GM08714 (cell line): Measurements from ENCODE around the gene DUSP8.

Experiments
- H3K4me3 ChIP-seq: fragments of 200-500 bp; sonication (Bioruptor generic); 2 replicates; pipeline ENCODE4 v1.5.1; 2014; ENCODE audit warnings: mild to moderate bottlenecking, low read length, inconsistent platforms
- ZNF274 ChIP-seq: IDR thresholded peaks from 2 replicates; pipeline ENCODE4 v1.6.1; 2012; ENCODE audit warnings: mild to moderate bottlenecking, low read depth, low read length

Gene DUSP8

DNA sequence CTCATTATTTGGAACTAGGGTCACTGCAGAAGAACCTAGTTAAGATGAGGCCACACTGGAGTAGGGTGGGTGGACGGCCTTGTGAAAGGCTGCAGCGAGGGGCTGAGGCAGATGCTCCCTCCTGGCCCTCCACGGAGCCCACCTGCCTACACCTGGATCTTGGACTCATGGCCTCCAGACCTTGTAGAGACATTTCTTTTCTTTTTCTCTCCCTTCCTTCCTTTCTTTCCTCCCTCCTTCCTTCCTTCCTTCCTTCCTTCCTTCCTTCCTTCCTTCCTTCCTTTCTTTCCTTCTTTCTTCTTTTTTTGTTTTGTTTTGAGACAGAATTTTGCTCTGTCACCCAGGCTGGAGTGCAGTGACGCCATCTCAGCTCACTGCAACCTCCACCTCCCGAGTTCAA, 26.6 kb downstream of the DUSP8 start:
- no peak for TF ChIP-seq ZNF274
- H3K4me3 ChIP-seq = no peak overlapping the region

DNA sequence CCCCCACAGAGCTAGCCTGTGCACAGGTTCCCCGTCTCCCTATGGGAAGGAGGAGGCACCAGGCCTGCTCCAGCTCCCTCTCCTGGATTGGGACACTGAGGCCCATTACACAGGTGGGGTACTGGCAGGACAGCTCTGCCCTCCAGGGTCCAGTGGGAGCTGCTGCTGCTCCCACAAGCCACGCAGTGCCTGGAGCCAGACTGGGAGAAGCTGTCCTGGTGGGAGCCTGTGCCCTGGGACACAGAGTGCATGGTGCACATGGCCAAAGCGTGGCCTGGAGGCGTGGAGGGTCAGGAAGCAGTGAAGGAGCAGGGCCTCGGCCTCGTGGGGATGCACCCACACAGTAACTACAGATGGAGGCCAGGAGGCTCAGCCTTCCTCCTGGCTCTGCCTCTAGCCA, 27.5 kb downstream of the DUSP8 start:
- no peak for TF ChIP-seq ZNF274
- no peak overlapping the region for H3K4me3 ChIP-seq

DNA sequence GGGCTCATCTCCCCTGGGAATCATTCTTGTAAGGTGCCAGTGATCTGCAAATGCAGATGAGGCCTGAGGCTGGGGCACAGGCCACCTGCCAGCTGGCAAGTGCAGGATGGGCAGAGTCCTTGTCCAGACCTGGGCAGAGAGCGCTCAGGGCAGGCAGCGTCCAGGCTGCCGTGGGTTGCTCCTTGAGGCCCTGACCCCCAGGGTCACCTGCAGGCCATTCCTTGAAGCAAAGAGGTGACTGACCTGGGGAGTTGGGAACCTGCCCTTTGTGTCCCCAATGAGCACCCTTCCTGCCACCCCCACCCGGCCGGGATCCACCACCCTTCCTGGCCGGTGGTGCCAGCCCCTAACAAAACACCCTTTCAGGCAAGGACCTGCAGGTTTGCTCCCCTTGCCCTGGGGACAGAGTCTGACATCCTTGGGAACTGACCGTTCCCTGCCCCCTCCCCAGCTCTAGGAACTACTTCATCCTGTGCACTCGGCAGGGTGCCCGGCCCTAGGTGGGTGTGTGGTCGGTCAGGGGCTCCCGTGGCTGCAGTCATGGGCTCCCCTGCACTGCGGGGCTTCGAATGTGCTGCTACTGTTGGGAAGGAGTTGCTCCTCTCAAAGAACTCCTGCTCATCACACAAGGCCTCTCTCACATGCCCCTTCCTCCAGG, 28.3 kb downstream of the DUSP8 start:
- TF ChIP-seq ZNF274 = no peak
- no peak overlapping the region for H3K4me3 ChIP-seq

DNA sequence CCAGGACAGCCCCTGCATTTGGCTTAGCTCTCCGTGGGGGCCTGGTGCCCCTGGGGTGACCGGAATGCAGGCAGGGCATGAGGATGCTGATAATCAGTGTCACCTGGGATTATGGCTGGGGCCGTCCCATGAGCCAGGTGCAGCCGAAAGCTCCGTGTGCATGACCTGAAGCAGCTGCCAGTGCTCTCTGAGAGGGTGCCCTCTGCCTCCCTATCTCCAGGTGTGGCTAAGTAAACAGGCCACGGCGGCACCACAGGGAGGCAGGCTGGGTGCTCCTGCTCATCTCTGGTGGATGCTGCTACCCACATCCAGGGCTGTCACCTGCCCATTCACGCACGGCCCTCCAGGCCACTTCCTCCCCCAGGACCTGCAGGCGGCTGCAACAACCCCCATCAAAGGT, 29.8 kb downstream of the DUSP8 start:
- no peak overlapping the region for H3K4me3 ChIP-seq
- no peak for TF ChIP-seq ZNF274

DNA sequence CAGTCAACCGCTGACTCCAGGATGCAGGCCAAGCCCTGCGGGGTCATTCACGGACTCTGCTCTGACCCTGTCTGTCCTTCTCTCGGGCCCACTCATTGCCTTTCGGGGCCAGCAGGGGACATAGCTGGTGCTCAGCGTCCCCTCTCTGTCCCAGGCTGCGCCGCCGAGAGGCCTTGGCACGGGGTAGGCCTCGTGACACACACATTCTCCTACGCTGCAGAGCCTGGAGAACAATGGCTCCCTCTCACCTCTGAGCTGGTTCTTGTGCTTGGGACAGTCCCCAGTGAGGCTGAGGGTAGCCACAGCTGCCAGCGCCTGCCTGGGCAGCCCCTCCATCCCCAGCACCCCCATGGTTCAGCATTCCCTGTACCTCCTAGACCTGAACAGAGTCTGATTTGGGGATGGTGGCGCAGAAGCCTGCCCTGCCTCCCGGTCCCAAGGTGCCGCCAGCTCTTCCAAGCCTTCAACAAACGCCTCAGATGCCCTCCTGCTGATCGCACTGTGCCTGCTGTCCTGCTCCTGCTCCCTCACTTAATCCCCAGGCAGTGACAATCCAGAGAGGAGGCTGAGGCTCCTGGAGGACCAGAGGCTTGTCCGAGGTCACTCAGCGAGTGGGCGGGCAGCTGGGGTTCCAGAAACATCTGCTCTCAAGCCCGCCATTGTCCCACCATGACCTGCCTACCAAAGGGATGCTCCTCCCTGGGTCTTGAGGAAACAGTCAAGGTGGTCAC, 30.4 kb downstream of the DUSP8 start:
- no peak for TF ChIP-seq ZNF274
- no peak overlapping the region for H3K4me3 ChIP-seq

DNA sequence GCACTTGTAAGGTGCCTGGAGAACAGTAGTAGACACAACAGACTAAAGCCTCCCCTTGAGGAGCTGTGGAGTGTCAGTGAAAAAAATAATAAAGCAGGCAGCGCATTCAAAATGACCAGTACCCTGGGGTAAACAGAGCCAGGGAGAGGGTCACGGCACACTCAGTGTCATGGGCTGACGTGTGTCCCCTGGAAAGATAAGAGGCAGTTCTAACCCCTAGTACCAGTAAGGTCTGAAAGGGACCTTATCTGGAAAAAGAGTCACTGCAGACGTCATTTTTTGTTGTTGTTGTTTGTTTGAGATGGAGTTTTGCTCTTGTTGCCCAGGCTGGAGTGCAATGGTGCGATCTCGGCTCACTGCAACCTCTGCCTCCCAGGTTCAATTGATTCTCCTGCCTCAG, 32.0 kb downstream of the DUSP8 start:
- no peak overlapping the region for H3K4me3 ChIP-seq
- no peak for TF ChIP-seq ZNF274

DNA sequence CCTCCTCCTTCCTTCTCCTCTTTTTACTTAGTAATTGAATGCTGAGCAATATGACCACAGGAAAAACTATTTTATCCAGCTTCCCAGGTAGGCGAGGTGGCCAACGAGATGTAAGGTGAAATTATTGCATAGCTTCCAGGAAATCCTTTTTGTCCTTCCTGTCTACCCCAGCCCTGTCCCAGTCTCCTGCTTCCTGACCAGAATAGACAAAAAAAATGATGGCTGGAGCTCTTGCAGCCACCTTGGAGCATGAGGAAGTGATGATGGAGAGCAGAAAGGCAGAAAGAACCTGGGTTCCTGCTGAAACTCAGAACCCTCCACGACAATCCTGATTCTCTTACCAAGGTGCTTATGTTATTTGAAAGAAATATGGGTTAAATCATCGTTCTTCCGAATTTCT, 33.9 kb downstream of the DUSP8 start:
- no peak for TF ChIP-seq ZNF274
- H3K4me3 ChIP-seq = no peak overlapping the region

DNA sequence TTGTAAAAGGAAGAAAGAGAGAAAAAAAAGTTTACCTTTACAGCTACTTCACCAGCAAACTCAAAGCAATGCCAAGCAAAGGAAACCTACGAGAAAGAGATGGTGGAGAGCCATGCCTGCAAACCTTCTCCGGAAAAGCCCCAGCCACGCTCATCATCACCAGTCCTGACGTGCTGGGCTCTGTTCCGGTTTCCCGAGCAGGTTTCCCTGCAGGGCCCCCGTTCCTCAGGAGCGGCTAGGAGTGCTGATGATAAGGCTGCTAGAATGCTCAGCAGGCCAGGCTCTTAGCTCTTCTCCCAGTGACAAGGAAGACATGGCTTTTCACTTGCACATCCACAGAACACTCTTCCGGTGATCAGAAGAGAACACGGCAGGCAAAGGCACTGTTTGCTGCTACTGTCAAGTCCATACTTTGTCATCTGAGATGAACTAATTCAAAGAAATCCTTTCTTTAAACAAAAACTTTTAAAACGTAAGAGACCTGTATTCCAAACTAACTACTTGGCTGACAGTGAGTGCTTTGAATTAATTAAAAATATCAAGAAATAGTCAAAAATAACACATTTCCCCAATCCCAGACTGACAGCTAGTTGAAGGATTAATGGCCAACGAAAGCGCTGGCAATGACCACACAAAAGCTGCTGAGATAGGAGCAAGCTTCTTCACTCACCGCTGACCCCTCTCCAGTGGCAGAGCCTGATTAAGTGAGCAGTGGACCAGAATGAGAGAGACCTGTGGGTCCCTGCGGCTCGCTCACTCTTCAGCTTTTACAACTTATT, 35.8 kb downstream of the DUSP8 start:
- no peak for TF ChIP-seq ZNF274
- H3K4me3 ChIP-seq = no peak overlapping the region

DNA sequence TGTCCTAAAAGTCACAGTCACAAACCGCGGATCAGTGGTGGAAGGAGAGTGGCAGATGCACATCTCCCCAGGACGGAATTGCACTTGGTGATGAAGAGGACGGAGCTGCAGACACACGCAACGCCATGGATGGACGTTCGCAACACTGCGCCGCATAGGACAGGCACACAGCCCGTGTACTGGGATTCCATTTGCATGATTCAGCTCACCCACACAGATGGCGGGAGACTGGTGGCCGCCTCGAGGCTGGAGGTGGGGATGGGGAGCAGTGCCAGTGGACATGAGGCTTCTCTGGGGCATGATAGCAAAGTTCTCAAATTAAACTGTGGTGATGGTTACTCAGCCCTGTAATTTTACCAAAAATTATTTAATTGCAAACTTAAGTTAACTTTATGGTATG, 37.4 kb downstream of the DUSP8 start:
- no peak for TF ChIP-seq ZNF274
- no peak overlapping the region for H3K4me3 ChIP-seq

DNA sequence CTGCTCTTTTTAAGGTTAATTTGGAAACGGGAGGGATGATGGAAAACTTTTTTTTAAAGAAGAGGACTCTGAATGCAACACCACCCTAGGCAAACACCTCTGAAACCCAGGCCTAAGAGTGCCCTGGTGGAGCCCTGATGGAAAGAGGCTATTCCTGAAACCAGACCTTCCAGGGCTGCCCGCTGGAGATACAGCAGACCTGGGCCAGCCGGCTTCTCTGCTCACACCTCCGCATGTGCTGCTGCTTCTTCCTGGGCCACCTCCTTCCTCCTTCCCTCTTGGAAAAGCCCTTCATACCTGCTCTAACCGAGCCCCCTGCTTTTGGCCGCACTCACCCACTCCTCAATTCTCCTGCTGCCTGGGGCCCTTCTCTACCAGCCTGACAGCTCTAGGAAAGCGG, 37.9 kb downstream of the DUSP8 start:
- no peak for TF ChIP-seq ZNF274
- H3K4me3 ChIP-seq = no peak overlapping the region

DNA sequence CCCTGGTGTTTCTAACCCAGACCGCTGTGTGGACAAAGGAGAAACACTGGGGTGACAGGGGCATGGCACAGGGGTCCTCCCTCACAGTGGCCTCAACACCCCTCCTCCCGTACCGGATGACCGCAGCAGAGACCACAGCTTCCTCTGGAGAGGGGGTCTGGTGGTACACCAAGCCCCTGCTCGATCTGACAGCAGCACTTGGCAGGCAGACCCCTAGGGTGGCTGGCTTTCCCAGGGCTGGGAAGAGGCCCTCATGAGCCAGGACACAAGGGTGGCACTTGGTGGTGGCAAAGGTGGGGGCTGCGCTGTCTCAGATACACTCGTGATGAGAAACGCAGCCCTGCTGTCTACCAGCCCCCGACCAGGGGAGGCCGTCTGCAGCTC, 38.7 kb downstream of the DUSP8 start:
- TF ChIP-seq ZNF274 = no peak
- H3K4me3 ChIP-seq = no peak overlapping the region

DNA sequence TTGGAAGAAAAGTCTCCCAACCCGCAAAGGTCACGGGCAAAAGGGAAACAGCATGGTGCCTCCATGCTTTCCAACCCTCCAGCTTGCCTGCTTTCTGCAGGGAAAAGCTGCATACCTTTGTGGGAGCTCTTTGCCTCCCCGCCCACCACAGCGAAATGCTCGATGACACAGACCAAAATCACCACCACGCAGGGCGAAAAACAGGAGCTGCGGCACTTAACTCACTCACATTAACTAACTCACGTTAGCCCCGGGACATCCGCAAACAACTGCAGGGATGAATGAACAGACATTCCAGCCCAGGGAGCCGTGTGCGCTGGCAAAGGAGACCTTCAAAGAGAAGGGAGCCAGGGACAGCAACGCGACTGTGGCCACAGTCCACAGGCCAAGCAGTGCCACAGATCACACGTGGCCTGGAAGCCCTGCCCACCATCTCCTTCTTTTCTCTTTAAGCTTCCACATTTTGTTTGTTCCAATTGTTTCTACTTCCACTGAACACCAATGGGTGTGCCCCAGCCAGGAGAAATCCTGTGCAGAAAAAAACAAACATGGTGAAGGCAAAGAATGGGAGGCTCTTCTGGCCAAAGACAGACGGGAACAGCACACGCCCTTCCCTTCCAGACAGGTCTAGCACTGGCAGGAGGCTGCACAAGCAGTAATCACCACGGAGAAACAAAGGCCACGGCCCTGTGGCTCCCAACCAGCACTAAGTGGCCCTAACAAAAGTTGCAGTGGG, 39.3 kb downstream of the DUSP8 start:
- no peak overlapping the region for H3K4me3 ChIP-seq
- no peak for TF ChIP-seq ZNF274

DNA sequence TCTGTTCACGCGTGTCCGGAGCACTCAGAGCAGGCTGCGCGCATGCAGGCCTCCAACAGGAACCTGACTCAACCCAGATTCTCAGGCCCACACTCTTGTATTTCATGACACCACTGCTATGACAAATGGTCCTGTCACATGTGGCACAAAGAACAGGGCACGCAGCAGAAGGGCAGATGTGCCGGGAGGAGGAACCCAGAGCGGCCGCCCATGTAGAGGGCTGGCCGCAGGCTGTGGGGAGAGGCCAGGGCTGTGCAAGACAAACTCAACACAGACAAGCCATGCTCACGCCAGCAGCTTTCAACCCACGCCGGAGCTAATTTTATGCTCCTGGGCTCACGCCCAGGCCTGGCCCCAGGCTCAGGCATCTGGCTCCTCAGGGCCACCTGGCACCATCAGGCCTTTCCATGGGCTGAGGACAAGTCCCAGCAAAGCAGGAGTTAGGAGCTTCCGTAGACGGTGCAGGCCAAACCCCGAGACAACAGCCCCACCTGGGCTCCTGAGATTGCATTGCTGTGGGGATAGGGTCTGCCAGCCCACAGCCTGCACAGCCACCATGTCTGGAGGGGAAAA, 40.0 kb downstream of the DUSP8 start:
- no peak for TF ChIP-seq ZNF274
- H3K4me3 ChIP-seq = no peak overlapping the region

DNA sequence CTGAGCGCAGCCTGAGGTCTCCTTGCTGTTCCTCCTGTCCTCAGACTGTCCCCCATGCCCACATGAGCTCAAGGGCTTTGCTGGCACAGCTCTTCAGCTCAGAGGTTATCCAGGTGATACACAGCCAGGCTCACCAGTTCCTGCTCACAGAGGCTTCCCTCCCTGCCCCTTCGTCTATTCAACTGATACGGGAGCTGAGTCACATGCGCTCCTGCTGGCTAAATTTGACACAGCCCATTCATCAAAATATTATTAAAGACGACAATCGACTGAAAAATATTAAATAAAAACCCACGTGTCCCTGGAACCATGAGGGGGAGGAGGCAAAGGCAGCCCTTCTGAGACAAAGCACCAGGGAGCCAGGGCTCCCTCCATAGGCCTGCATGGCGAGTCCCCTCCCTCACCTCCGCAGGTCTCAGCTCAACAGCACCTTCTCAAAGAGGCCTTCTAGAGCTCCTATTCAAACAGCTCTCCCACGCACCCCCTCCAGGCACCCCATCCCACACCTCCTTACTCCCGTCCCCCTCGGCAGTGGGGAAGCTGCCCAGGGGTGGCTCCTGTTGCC, 40.5 kb downstream of the DUSP8 start:
- H3K4me3 ChIP-seq = no peak overlapping the region
- no peak for TF ChIP-seq ZNF274
